Measurements from ENCODE around the gene SERPINA1.
A peak's percentile ranks its signal among the peaks of the same experiment; 100 is the strongest.

- TF ChIP-seq HNRNPUL1 (IDR thresholded peaks at IDR 0.05; ENCODE audit: low read depth, low read length) (no peak), NFRKB (IDR thresholded peaks at IDR 0.05) (no peak), MYC (CRISPR knock-in tag; IDR thresholded peaks at IDR 0.05; ENCODE audit: borderline replicate concordance) (no peak), ZNF777 (CRISPR knock-in tag; IDR thresholded peaks at IDR 0.05) (0 out of 2 replicates have a peak, but pooled peaks have one; percentile 26), ATF1 (CRISPR knock-in tag; IDR thresholded peaks at IDR 0.05) (no peak), ZFP36L2 (CRISPR knock-in tag; IDR thresholded peaks at IDR 0.05) (no peak), SP2 (CRISPR knock-in tag; IDR thresholded peaks at IDR 0.05) (no peak)
- TF ChIP-seq, protein P1, sequence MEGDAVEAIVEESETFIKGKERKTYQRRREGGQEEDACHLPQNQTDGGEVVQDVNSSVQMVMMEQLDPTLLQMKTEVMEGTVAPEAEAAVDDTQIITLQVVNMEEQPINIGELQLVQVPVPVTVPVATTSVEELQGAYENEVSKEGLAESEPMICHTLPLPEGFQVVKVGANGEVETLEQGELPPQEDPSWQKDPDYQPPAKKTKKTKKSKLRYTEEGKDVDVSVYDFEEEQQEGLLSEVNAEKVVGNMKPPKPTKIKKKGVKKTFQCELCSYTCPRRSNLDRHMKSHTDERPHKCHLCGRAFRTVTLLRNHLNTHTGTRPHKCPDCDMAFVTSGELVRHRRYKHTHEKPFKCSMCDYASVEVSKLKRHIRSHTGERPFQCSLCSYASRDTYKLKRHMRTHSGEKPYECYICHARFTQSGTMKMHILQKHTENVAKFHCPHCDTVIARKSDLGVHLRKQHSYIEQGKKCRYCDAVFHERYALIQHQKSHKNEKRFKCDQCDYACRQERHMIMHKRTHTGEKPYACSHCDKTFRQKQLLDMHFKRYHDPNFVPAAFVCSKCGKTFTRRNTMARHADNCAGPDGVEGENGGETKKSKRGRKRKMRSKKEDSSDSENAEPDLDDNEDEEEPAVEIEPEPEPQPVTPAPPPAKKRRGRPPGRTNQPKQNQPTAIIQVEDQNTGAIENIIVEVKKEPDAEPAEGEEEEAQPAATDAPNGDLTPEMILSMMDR (CRISPR knock-in tag; IDR thresholded peaks at IDR 0.05): no peak
- TF ChIP-seq, protein P2, sequence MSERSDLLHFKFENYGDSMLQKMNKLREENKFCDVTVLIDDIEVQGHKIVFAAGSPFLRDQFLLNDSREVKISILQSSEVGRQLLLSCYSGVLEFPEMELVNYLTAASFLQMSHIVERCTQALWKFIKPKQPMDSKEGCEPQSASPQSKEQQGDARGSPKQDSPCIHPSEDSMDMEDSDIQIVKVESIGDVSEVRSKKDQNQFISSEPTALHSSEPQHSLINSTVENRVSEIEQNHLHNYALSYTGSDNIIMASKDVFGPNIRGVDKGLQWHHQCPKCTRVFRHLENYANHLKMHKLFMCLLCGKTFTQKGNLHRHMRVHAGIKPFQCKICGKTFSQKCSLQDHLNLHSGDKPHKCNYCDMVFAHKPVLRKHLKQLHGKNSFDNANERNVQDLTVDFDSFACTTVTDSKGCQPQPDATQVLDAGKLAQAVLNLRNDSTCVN (CRISPR knock-in tag; IDR thresholded peaks at IDR 0.05; ENCODE audit: borderline replicate concordance): no peak
These were observed 2.0 kb downstream of the SERPINA1 start for GRCh38 chr14:94386085-94387031.
